ENCODE data around the gene SLC26A2. TPM values are rescaled to one million over a fixed set of nuclear protein-coding genes. Genes with fewer than 3 reads are reported as not detected.

Gene SLC26A2
- total and polyA plus RNA-seq, 10 of the 15 experiments (the other 5 are each of a cell fraction or from before 2014, with no cell fraction given): 1.7 to 6.4 (median 4.2) TPM

- TF ChIP-seq IKZF1 (conservative IDR thresholded peaks at IDR 0.05) (no peak), STAT3 (IDR thresholded peaks at IDR 0.05; ENCODE audit: low read depth, low read length) (no peak), SMC3 (IDR thresholded peaks at IDR 0.05; ENCODE audit: borderline replicate concordance, low read length) (no peak), TCF12 (IDR thresholded peaks at IDR 0.05; ENCODE audit: low read depth, low read length) (no peak)
These were observed 5.8 kb upstream of the SLC26A2 start (continued) for GRCh38 chr5:149954798-149955197.

- no peak for FAIRE-seq
- in situ Hi-C loops (cut with MboI) (no loop called here), intact Hi-C loops (cut with micrococcal nuclease; ENCODE audit: unreplicated experiment) (no loop called here)
- Histone ChIP-seq H3K4me1 (ENCODE audit: control insufficient read depth, insufficient read depth, low read length) (peaks cover 12% of the 10 kb centered on the region), H3K36me3 (ENCODE audit: control insufficient read depth in 2 of 2, insufficient read depth in 2 of 2, low read length in 1 of 2) (no peaks in the 10 kb centered on the region), H3K4me3 (no peak overlapping the region), H3K9me3 (replicated peaks; ENCODE audit: control insufficient read depth, insufficient read depth, low read length) (no peaks in the 10 kb centered on the region), H2AFZ (ENCODE audit: control insufficient read depth, low read depth, low read length) (no peak overlapping the region), H4K20me1 (ENCODE audit: control insufficient read depth, insufficient read depth) (no peaks in the 10 kb centered on the region), H3K9ac (ENCODE audit: control insufficient read depth, insufficient read depth, low read length) (no peak overlapping the region), H3K79me2 (ENCODE audit: control insufficient read depth, insufficient read depth, low read length) (no peaks in the 10 kb centered on the region), H3K4me2 (ENCODE audit: control insufficient read depth, insufficient read depth) (no peak overlapping the region), H3K27ac (ENCODE audit: control insufficient read depth, insufficient read depth) (no peak overlapping the region), H3K27me3 (replicated peaks in 1 of 2; ENCODE audit: control insufficient read depth in 2 of 2, insufficient read depth in 2 of 2, low read length in 1 of 2) (no peaks in the 10 kb centered on the region; a peak in 1 of 4 replicates)
- 56% methylated on average over 5 of the region's 5 CpGs for WGBS (ENCODE audit: insufficient coverage, insufficient replicate concordance, low lambda C conversion rate, missing lambda C conversion rate)
- no peak for TF ChIP-seq CHD1 (IDR thresholded peaks at IDR 0.05; ENCODE audit: low read depth, low read length)
- TF ChIP-seq BHLHE40 (IDR thresholded peaks at IDR 0.05; ENCODE audit: borderline replicate concordance in 1 of 2, low read depth in 2 of 2, low read length in 1 of 2): no peak
- no peak for TF ChIP-seq ZNF217 (IDR thresholded peaks at IDR 0.05)
- TF ChIP-seq ZNF687 (IDR thresholded peaks at IDR 0.05): no peak
- no peak for TF ChIP-seq MYB (IDR thresholded peaks at IDR 0.05; ENCODE audit: borderline replicate concordance, low read depth, low read length)
- TF ChIP-seq ZNF384 (IDR thresholded peaks at IDR 0.05; ENCODE audit: borderline replicate concordance, low read depth, low read length): no peak
- TF ChIP-seq KLF5 (IDR thresholded peaks at IDR 0.05; ENCODE audit: partially characterized antibody): no peak
- no peak for TF ChIP-seq IKZF2 (IDR thresholded peaks at IDR 0.05)
- TF ChIP-seq NBN (IDR thresholded peaks at IDR 0.05): no peak
- no peak for TF ChIP-seq CHD4 (IDR thresholded peaks at IDR 0.05)
- TF ChIP-seq SPI1 (IDR thresholded peaks at IDR 0.05; ENCODE audit: borderline replicate concordance, insufficient read depth, low read depth, low read length): no peak
- no peak for TF ChIP-seq ATF7 (IDR thresholded peaks at IDR 0.05; ENCODE audit: low read depth)
- no peak for TF ChIP-seq SMAD1 (IDR thresholded peaks at IDR 0.05; ENCODE audit: low read depth, partially characterized antibody)
- no peak for DNase-seq (ENCODE audit: low read depth, low spot score)
- BruUV-seq (replicated peaks): no TSS peak
- ChIA-PET SMC1A (ENCODE audit: uncharacterized antibody, unreplicated experiment) (no interaction called here), POLR2A (no interaction called here), RAD21 (ENCODE audit: unreplicated experiment) (no interaction called here), CTCF (interaction anchor here (0.9 to 6.6 kb wide), 5 partner anchors 14 to 126 kb away, joined by 3 to 59 read pairs (median 10); no protein-coding TSS in a partner anchor)
- ATAC-seq: no peak
These were observed 3.9 kb upstream of the SLC26A2 start for GRCh38 chr5:149956685-149957084.
